NCI-H2196 treated with DMSO at 0.1 percent for 48 hours (cell line): ENCODE results near the gene MEIOSIN.
"Not testable (repeated sequence)": the region's sequence is repeated elsewhere in the genome, so short reads cannot be mapped to it uniquely, and the experiment has no call there.

Experiments used
- DNase-seq: peaks from one replicate; lab custom pipeline; 2025; ENCODE audit not compliant: unreplicated experiment; lab: John Stamatoyannopoulos, UW

The MEIOSIN gene

DNA sequence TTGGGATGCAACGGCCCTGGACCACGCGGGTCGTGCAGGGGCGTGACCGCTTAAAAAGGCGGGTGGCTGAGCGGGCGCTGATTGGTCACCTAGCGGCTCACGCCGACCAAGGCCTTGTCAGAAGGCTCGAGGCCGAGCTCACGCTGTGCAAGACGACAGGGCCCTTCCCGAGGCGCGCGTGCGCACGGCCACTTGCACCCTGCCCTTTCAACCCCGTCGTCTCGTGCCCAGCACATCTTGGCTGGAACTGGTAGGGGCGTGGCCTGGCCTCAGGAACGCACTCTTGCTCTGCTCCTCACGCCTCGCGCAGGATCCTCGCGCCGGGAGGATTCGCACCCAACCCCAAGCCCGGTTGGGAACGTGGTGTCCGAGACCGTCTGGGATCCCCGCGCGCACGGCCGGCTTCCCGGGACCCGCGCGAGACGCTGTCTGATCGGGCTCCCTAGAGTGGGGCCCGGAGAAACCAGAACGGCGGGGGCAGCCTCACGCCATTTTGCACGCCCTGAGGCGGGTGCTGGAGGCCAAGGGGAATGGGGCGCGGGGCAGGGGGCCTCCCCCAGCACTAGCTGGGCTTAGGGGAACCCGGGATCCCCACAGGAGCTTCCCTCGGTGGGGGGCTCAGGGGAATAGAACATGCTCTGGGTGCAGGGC lies at the start of gene MEIOSIN:
Gene MEIOSIN (plus strand): TSS at position 280 of the 651 bp plus-strand sequence. CDS start 1,938 bp downstream, outside the sequence.
- DNase-seq: no peak

DNA sequence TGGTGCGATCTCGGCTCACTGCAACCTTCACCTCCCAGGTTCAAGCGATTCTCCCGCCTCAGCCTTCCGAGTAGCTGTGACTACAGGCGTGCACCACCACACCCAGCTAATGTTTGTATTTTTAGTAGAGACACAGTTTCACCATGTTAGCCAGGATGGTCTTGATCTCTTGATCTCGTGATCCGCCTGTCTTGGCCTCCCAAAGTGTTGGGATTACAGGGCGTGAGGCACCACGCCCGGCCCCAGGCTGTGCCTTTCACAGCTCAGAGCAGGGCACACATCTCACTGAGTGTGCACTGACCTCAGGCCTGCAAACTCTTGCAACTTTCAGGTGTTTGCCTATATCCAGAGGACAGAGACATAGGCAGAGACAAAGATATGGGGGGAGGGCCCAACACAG lies 48.2 kb upstream of the MEIOSIN start:
- not testable (repeated sequence) for DNase-seq

DNA sequence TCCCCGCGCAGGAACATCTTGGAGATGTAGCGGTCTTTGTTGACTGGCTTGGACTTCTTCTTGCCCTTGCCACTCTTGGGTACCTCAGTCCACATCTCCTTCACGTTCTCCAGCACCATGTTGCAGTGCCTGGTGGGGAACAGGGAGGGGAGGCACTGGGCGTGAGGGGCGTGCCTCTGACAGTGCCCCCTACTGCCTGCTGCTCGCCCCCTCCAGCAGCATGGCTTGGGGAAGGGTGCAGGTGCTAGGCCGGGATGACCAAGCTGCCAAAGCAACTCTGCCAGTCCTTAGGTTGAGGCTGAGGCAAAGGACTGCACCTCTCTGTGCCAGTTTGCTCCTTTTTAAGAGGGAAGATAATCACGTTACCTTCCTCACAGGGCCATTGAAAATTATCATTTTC lies 45.6 kb upstream of the MEIOSIN start:
- DNase-seq: no peak

DNA sequence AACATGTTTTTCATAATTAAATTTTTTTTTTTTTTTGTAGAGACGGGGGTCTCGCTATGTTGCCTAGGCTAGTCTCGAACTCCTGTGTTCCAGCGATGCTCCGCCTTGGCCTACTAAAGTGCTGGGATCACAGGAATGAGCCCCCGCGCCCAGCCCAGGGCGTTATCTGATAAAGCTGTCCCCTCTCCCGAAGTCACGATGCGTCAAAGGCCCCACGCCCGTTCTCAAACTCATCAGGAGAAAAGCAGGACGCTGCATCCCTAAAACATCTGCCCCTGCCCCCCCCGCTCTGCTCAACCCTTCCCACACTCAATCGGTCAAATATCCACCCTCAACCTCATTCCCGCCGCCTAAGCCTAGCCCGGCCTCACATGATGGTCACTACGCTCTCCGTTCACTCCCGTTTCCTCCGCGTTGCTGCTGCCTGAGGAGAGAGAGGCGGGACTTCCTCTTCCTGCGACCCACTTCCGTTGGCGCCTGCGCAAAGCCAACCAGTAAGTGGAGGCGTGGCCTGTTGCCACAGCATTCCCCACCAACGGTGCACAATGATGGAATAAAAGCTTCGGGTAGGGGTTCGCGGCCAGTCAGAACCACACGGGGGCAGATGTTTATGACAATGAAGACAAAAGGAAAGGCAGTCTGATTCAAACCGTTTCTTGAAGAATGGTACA lies 41.6 kb upstream of the MEIOSIN start, which contains the start of gene SNRPD2:
Gene SNRPD2 (minus strand): TSS at position 438 of the 671 bp plus-strand sequence. CDS start 65 bp downstream, at position 373.
- peak; percentile 89 for DNase-seq

DNA sequence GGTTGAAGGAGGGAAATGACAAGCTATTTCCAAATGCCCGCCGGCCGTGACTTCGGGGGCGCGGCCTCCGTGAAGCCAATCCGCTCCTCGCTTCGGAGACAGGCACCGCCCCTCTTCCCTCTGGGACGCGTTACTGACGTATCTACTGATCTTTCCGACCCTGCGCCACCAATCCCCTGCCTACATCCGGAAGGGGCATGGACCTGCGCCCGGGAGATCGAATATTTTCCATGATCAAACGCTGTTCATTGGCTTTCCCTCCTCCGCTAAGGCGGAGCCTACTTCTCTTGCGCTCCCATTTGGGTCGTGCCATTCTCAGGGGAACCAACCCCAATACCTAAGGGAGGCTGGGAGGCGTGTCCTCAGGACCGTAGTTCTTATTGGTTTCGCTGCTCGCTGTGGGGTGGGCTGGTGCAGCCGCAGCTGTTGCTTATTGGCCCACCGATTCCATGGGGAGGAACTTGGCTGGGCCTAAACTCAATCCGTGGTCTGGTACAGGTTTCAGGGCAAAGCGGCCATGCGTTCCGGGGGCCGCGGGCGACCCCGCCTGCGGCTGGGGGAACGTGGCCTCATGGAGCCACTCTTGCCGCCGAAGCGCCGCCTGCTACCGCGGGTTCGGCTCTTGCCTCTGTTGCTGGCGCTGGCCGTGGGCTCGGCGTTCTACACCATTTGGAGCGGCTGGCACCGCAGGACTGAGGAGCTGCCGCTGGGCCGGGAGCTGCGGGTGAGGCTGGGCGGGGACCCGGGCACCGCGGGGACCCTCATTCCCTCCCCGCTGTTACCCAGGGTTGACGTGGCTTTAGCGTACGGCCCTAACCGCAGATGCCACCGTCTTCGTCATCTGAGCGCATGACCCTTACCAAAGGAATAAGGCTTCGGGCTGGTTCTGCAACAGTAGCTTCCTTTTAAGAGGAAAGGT lies 40.8 kb upstream of the MEIOSIN start, which contains the start of gene QPCTL:
Gene QPCTL (plus strand): TSS at position 480 of the 919 bp plus-strand sequence. CDS start 38 bp downstream, at position 518.
- peak; percentile 99 for DNase-seq

GRCh38 chr19:45693106-45693788 lies 40.0 kb upstream of the MEIOSIN start:
- DNase-seq: peak; percentile 29

DNA sequence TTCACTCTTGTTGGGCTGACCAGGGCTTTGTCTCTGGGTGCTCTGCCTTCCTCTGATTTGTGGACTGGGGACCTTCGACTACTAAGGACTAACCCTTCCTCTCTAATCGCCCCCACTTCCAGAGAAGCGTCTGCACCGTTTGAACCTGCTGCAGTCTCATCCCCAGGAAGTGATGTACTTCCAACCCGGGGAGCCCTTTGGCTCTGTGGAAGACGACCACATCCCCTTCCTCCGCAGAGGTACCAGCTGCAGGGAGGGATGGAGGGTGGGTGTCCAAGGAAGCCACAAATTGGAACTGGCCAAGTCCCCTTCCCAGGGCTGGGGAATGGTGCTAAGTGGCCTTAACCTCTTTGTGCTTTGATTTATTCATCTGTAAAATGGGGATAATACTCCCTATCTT lies 31.6 kb upstream of the MEIOSIN start:
- DNase-seq: no peak

- no peak for DNase-seq
These were observed 28.1 kb upstream of the MEIOSIN start for GRCh38 chr19:45705115-45705514.

DNA sequence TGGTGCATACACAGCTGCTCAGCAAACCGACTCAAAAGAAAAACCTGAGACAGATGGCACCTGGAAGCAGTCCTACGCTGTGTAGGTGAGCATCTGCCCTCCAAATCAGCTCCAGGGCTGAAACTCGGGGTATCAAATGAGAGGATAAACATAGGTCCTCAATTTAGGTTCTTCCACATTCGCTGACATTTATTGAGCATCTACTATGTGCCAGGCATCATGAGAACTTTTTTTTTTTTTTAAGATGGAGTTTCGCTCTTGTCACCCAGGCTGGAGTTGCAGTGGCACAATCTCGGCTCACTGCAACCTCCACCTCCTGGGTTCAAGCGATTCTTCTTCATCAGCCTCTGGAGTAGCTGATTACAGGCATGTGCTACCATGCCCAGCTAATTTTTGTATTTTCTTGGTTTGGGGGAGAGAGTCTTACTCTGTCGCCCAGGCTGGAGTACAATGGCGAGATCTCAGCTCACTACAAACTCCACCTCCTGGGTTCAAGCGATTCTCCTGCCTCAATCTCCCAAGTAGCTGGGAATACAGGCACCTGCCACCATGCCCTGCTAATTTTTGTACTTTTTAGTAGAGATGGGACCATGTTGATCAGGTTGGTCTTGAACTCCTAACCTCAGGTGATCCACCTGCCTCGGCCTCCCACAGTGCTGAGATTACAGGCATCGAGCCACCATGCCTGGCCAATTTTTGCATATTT lies 27.4 kb upstream of the MEIOSIN start:
- no peak for DNase-seq

DNA sequence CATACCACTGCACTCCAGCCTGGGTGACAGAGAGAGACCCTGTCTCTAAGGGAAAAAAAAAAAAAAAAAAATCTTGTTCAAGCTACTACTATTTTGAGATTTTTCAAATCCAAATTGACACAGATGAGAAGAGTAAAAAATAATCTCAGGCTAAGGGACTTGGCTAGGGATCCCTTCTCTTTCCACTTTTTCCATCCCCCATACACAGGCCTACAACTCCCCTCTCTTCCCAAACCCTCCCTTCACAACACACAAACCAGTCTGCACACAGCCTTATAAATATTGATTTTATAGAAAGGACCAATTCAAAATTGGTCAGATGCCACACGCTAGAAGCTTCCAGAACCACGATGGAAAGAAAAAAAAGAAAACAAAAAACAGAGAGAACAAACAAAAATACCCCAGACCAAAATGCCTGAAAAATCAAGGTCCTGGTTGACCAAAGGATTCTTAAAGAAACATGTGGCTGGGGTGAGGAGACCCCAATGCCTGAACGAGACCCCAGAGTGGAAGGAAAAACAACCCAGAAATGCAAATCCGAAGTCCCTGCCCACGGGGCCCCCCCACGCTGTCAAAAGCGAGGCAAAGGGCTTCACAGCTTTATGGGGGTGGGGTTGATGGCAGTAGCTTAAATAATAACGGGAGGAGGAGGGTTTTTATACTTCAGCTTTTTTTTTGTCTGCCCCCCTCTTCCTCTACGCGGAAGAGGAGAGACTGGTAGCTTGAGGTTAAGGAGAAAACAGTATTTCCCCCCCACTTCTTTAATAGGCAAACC lies 22.7 kb upstream of the MEIOSIN start:
- DNase-seq: no peak

DNA sequence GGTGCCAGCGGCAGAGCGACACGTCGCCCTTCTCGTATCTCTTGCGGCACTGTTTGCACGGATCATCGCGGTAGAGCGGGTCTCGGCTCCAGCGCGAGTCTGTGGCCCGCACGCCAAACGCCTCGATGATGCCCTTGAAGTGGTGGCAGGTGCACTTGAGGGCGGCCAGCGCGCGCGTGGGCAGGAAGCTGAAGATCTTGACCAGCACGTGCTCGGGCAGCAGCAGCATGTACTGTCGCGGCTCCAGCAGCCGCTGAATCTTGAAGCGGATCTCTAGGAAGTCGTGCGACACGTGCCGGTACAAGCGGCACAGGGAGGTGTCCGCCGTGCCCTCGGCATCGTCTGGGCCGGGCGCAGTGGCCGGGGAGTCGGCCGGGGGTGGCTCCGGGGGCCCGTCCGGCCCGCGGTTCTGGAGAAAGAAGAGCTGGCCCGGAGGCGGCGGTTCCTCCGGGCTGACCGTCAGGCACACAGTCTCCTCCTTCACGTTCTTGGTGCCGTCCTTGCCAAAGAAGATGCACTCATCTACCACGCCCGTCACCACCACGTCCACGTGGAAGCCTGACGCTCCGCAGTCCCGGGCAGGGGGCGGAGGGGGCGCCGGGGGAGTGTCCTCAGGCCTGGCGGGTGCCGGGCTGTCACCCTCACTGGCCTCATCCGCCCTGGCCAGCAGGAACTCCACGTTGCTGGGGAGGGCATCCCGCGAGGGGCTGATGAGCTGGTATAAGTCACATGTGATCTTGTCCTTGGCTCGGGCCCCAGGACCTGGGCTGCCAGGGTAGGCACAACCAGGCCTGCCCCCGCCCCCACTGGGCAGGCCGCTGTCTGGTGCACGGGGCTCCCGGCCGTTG lies 21.2 kb upstream of the MEIOSIN start:
- no peak for DNase-seq

GRCh38 chr19:45712699-45713067 lies 20.6 kb upstream of the MEIOSIN start:
- no peak for DNase-seq

- no peak for DNase-seq
These were observed 20.1 kb upstream of the MEIOSIN start for GRCh38 chr19:45713141-45713540.

DNA sequence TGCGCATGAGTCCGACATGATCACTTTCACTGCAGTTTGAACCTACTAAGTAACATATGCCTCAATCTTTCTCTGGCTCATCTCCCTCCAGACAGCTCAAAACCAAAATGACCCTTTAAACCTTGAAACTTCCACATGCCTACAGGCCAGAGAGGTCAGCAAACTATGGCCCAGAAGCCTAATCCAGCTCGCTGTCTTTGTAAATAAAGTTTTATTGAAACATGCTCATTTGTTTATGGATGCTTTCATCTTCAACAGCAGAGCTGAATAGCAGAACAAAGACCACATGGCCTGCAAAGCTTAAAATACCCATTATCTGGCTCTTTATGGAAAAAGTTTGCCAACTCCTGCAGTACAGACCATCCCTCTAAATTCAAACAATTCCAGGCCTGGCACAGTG lies 18.1 kb upstream of the MEIOSIN start:
- no peak for DNase-seq

DNA sequence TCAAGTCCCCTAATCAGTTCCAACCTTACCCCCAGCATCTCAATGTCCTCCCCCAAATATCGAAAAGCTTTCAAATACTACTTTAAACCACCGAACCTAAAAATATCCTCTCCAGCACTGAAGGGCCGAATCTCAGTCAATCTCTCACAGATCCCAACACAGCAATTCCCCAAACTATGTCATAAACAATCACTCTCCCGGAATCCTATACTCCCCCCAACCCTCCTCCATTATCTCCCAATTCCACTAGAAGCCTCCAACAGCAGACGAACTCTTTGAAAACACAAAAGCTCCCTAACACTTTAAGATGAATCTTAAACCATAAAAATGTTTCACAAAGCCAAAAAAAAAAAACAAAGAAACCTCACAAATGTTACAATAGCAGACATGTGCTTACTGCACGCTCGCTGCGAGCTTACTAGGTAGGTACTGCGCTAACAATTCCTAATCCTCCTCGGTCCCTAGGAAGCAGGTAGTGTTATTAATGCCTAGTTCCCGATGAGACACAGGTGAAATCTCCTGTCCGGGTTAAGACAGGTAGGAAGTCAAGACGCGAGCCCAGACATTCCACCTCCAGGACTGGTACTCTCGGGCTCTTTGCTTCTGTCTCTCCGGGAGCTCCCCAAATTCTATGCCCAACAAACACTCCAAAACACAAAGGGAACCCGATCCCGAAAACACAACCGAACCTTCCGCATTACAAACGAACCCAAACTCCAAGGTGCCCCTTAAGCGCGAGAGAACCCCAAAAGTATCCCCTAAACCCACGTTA lies 16.7 kb upstream of the MEIOSIN start:
- no peak for DNase-seq

GRCh38 chr19:45717131-45717982 lies 15.9 kb upstream of the MEIOSIN start:
- peak; percentile 100 for DNase-seq
